Measurements from ENCODE around the gene PKMYT1.

Gene PKMYT1

DNA sequence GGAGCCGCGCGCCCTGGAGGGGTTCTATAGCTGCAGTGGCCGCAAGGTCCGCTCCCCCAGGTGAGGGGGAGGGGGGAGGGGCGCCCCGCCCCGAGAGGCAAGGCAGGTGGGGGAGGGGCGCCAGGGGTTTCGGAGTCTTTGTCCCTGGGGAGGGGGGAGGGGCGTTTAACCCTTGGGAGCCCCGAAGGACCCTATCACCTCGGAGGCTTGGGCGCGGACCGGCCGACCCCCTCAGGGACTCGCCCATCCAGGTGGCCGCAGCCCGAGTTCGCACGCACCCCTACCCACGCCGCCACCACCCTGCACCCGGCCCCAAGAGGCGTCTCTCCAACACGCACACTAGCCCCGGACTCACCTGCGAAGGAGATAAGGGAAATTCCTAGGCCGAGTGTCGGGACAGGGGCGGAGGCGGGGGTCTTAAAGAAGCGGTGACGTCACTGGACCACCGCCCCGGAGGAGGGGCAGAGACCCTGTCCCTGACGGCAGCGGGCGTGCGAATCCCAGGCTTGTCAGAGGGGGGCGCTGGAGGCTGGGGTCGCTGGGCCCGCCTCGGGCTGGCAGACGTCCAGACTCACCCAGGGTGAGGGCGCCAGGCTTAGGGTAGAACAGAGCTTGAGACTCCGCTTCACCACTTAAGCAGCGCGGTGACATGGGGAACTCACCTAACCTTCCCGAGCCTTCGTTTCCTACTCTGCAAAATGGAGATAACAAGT, 37.7 kb upstream of the PKMYT1 start, which contains the start of gene CLDN6:
TSS of gene CLDN6 (minus strand) at position 390 of the 713 bp plus-strand sequence. CDS start 2,162 bp downstream, outside the sequence.
- DNase-seq, result no peak

DNA sequence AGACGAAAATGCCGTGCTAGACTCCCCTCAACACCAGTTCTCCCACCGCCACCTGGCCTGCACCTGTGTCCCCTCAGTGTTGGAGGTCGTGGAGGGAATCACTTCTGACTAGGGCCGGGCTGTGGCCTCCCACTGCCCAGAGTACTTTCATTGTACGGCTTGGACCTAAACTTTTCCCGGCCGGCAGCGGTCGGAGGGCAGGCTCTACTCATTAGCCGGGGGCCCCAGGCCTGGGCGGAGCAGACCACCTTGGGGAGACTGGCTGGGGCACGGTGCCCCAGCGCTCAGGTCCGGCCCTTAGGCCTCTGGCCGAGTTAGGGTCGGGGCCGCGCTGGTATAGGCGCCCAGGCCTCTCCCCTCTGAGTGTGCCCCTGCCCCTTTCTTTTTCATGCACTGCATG, 37.1 kb upstream of the PKMYT1 start:
- DNase-seq, result no peak

DNA sequence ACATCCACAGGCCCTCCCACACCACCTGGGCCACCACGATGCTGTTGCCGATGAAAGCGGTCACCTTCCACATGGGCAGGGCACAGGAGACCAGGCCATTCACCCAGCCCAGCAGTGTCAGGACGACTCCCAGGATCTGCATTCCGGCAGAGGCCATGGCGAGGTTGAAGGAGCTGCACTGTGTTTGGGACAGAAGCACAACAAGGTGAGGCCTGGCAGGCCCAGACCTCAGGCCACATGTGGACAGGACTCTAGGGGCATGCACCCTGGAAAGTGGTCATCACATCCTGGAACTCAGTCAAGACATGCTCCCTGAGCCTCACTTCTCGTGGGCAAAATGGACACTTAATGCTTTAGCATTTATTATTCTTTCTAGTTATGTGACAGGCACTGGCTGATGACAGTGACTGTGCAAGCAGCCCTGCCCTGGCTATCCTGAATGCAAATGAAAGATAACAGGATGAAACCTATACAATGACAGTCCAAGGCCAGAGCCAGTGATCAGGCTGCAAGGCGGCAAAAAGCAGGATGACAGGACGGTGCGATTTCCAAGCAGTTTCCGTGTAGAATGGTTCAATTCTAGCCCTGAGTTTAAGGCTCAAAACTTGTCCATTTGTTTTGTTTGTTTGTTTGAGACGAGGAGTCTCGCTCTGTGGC, 35.7 kb upstream of the PKMYT1 start:
- DNase-seq, result no peak

DNA sequence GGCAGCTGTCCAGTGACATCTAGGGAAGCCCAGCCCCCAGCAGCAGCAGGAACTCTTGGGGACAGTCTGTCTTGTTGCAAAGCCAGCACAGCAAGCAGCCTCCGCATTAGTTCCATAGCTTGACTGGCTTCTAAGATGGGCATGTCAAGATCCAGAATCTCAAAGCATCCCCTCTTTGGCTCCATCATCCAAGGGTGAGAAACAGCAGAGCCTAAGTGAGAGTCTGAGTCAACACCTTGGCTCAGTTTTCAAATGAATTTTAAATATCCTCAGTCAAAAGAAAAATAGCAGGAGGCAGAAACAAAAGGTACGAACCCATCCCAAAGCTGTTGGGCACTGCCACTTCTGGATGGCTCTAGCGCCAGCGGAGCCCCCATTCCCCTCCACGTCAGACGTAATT, 34.7 kb upstream of the PKMYT1 start:
- DNase-seq, result no peak

DNA sequence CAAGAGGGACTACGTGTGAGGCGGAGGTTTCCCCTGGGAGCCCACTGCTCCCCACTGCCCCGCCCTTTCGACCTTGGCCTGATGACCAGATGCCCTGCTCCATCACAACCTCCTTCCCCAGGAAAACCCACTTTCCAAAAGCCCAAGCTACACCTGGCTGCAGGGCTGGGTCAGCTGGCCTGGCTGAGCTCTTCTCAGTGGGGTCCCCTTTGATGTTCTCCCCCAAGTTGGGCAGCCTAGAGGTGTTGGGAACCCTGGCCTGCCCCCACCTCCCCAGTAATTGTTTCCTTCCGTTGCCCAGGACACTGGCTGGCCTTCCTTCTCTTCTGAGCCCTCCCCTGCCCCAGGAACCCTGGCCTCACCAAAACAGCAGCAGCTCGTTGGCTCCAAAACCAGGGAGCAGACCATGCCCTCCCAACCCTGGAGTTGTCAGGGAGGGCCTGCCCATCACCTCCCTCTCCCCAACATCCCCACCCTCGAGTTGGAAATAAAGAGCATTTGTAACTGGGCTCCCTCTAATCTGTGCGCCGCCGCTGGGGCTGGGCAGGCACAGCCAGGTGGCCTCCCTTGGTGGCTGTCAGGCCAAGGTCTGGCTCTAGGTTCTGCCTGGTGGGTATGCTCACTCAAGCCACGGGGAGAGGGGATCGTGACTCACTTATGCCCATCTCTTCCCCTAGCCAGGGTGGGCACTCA, 33.9 kb upstream of the PKMYT1 start:
- no peak for DNase-seq

DNA sequence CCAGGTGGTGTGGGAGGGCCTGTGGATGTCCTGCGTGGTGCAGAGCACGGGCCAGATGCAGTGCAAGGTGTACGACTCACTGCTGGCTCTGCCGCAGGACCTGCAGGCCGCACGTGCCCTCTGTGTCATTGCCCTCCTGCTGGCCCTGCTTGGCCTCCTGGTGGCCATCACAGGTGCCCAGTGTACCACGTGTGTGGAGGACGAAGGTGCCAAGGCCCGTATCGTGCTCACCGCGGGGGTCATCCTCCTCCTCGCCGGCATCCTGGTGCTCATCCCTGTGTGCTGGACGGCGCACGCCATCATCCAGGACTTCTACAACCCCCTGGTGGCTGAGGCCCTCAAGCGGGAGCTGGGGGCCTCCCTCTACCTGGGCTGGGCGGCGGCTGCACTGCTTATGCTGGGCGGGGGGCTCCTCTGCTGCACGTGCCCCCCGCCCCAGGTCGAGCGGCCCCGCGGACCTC, 33.3 kb upstream of the PKMYT1 start:
- DNase-seq, result no peak

DNA sequence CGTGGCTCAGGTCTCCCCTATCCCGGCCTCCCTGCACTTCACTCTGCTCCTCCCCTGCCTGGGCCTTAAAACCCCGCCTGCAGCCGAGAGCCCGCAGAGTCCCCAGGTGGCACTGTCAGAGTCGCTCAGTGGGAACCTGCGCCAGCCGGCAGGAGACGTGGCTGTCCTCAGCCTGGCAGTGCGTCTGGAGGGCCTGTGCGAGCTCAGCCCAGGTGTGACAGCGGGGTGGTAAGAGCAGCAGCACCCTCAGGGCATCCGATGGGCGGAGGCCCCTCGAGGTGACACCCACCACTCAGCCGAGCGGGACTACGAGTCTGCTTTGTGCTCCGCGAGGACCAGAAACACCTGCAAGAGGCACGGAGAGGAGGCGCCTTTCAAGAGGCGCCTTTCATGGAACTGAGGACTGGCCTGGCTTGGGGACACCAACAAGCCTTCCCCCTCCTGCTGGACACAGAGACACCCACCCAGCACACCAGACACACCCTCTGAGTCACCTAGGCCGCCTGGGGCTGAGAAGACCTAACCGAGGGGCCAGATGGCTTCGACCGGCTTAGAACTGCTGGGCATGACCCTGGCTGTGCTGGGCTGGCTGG, 32.7 kb upstream of the PKMYT1 start, which contains the start of gene CLDN9:
TSS of gene CLDN9 (plus strand) at position 96 of the 593 bp plus-strand sequence. CDS start at position 536, 440 bp downstream.
- no peak for DNase-seq

DNA sequence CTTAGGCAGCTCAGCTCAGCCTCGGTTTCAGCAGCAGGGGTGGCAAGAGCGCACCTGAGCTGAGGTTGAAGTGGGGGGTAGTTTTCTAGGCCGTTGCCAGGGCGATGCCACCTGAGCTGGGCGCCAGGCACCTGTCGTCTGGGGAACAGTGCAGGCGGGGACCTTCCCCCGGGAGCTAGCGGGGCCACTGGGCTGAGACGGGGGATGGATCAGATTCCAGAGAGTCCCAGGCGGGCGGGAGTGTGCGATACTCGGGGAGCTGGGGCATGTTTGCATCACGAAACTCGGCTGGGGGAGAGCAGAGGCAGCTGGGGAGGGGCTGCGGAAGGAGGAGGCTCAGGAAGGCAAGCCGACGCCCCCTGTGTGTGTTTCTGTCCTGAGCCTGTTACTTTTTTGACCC, 32.0 kb upstream of the PKMYT1 start:
- DNase-seq, result no peak

DNA sequence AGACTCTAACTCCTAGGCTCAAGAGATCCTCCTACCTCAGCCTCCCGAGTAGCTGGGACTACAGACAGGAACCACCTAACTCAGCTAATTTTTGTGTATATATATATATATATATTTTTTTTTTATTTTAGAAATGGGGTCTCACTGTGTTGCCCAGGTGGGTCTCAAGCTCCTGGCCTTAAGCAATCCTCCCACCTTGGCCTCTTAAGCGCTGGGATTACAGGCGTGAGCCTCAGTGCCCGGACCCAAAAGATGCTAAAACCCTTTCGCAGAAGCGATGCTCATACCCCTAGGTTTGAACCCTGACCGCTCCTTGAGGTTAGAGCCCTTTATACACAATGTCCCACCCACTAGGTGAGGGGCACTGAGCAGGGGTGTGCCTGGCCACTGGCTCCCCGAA, 30.3 kb upstream of the PKMYT1 start:
- no peak for DNase-seq

DNA sequence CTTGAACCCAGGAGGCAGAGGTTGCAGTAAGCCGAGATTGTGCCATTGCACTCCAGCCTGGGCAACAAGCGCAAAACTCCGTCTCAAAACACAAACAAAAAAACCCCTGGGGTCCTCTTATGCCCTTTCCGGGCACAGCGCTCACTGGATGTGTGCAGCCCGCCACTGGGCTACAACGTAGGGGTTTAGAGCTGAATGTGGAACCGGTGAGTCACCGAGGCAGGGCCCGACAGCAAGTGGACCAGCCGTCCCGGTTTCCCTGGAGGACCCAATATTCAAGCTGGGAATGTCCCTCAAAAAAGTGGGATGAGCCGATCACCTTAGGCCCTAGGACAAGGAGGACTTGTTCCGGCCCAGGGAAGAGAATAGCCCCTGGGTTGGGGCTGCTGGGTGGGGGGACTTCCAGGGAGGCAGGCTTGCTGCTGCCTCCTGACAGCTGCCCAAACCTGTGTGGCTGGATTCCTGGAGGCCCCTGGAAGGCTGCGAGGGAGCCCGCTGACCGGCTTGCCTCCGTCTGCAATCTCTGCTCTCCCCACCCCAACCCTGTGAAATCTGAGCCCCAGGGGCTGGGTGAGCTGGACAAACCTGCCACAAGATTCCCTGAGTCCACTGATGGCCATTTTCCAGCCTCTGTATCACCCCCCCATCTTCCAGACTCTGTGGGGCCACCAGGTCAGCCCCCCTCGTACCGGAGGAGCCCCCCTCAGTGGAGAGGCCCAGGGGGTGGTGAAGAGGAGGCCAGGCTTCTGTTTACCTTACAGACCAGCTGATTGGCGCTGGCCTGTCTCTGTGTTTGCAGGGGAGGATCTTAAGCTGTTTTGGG, 29.5 kb upstream of the PKMYT1 start:
- no peak for DNase-seq

DNA sequence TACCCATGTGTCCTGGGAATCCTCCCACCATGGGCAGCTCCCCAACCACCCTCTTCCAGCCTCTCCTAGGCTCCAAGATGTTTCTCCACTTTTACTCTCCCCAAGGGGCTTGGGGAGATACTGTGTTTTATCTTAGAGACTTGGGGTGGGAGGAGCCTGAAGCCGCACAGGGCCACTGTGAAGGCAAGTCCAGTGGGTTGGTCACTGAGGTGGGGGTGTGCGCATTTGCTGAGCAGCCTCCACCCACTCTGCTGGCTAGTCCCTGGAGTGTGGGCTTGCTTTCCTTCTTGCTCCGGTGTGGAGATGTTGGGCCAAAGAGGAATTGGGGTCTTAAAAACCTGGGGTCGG, 28.4 kb upstream of the PKMYT1 start:
- DNase-seq, result no peak

DNA sequence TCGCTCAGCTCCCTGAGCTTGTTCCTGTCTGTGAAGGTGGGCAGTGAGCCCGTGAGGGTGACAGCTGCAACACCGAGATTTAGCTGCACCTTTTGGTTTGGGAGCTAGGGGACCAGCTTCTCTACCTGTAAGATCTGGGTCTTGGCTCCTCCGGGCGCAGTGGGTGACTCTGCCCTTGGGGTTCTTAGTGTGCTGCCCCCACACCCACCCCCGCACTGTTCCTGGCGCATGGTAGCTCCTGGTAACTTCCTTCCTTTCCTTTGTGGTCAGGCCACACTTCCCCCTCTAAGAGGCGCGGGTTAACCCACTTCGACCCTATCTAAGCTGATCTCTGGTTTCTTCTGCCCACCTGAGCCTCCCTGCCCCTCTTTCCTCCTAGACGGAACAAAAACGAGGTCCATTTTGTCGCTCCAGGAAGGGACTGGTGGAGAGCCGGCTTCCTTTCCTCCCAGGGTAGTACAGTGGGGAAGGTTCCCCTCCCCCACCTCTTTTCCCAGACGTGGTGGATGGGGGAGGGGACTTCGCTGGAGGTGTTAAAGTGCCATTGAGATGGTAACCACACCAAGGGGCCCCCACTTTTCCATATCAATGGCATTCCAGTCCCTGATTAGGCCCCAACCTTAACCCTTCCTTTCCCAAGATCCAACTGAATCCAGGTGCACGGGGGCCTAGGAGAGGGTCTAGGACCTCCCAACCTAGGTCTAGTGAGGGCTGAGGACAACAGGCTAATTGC, 27.9 kb upstream of the PKMYT1 start:
- peak in 2 of 14 donors; percentile 19 to 23 for DNase-seq

DNA sequence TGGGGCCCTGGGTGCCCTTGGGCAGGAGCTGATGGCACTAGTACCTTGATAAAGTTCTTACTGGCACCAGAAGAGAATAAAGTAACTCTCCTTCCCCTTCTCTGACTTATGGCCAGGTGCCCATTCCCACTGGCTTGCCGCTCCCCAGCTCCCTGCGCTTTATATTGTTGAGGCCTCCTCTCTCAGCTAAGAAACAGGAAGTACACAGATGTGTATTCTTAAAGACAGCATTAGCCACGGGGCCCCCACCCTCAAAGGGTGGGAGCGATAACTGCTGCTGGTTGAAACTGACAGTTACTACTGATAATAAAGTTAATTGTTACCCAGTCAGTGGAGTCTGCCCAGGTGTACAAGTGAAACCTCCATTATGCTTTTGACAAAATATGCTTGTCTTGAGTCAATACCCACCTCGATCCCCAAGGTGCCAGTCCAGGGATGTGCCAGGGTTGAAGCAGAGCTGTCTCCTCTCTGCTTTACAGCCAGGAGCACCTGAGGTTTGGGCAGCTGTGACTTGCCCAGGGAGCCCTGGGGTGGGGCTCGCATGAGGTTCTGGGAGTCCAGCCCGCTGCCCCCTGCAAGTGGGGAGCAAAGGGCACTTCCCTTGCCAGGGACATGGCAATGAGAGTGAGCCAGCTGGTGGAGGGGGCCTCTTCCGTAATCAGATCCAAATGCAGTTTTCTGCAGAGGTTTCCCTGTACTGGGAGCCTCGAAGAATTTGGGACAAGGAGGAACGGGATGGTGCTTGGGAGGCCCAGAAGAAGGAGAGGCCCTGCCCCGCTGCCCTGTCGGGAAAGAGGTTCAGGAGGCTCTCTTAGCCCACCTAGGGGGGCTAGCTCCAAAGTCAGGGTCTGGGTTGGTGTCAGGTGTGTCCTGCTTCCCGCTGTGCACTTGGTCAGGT, 27.1 kb upstream of the PKMYT1 start:
- no peak for DNase-seq

DNA sequence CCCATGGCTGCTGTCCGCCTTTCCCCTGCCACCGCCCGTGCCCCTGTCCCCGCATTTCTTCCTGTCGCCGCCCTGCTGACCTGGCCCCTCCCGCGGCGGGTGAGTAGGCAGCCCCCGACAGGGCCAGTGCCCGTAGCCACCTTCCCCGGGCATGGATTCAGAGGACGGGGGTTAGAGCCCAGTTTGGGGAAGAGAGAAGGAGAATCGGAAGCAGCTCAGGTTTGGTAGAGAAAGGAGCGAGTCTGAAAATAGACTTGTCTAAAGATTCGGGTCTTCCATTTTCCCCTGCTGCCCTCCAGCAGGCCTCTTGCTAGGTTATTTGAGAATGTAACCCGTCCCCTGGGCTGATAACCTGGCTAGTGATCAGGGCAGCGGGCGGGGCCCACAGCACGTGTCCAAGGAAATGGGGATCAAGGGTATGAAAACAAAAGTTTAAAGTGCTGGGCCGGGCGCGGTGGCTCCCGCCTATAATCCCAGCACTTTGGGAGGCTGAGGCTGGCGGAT, 24.6 kb upstream of the PKMYT1 start:
- peak in 2 of 14 donors; percentile 6 to 61 for DNase-seq

DNA sequence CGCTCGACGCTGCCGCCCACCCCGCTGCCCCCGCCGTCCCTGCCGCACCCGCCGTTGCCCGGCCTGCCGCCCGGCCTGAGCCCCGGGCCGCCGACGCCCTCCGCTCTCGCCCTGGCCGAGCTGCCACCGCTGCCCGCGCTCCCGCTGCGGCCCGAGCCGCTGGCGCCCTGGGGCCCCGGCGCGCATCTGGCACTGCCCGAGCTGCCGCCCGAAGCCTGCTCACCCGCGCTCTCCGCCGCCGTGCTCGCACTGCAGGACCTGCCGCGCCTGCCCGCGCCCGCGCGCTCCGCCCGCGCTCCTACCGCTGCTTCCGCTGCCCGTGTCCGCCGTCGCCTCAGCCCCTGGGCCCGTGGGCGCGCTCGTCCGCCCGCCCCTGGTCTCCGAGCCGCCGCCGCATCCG, 24.1 kb upstream of the PKMYT1 start:
- DNase-seq, result no peak

DNA sequence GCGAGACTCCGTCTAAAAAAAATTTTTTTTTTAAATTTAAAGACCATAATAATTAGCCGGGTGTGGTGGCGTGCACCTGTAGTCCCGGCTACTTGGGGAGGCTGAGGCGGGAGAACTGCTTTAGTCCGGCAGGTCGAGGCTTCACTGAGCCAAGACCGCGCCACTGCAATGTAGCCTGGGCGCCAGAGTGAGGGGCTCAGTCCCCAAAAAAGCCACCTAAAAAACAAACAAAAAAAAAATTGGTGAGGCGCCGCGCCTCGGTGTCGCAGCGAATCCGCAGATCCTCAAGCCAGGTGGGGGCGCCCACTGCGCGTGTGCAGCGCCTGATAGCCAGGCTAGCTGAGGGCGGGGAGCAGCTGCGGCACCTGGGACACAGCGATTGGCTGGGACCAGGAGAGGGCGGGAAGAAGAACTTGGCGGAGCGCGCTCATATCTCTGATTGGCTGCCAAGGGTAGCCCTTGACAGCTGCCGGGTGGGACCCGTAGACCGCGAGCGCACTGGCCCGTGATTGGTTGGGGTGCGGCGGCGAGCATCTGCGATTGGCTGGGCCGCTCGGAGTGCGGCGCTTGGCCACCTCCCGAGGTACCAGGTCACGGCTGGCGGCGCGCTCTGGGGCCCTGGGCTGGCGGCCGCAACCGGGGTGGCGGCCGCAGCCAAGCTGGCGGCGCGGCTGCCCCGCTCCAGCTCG, 23.5 kb upstream of the PKMYT1 start:
- peak; percentile 72 to 99 (median 95) for DNase-seq

DNA sequence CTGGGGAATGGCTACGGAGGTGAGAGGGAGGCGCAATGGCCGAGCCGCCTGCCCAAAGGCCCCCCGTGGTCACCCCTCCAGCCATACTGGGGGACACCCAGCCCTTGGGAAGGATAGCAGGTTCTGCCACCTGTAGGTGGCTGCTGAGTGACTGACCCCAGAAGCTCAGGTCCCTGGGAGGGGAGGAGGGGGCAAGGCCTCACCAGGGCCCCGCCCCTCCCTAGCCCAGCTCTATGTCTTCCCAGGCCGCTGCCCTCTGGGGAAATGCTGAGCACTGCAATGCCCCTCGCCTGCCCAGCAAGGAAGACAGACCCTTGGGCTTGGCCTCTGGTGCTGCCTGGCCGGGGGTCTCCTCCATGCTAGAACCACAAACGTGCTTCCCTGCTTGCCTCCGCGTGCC, 21.1 kb upstream of the PKMYT1 start:
- no peak for DNase-seq

DNA sequence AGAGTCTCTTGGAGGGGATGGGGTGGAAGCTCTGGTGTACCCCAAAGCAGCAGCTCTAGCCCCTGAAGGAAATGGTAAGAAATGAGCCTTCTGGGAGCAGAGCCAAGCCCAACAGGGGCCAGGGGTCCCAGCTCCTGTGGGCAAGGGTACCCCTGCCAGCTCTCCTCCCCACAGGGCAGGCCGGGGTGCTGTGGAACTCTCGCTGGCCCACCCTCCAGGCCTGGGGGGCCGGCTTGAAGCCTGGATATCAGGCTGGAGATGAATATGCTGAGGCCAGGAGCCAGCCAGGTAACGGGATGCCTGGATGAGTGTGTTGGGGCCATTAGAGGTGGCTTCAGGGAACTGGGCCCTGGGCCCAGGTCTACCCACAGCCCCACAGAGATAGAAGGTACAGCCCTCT, 20.3 kb upstream of the PKMYT1 start:
- DNase-seq, result no peak

DNA sequence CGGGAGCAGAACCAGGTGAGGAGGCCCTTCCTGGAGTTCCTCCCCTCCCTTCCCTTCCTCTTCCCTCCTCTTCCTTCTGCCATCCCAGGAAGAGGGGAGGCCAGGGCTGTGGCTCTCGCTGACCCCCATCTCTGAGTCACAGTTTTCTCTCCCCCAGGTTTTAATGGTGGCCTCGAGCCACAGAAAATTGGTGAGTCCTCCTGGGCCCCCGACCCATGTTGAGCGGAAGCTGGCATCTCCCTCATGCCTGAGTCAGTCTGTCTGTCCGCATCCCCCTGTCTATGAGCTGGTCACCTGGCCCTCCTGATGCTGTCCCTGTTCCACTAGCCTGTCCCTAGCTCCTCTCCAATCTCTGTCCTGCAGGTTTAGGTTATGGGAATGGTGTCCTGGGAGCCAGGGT, 19.7 kb upstream of the PKMYT1 start:
- no peak for DNase-seq

DNA sequence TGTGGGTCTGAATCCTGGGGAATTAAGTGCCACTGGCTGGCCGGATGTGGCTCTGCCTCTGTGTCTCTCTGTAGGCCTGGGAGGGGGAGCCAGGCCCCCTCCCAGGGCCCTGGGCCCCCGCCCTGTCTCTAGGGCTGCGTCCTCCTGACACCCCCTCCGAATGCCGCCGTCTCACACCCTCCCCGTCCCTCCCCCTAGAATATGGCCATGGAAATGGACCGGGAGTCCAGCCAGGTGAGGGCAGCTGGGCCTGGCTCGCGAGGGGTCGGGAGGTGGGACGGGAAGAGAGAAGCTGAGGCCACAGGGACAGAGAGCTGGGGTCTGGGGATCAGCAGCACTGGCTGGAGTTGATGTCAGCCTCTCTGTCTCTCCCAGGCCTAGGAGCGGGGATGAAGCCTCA, 16.1 kb upstream of the PKMYT1 start:
- DNase-seq, result no peak

All from C1 segment of cervical spinal cord (tissue), 14 donors.